DOHH2 (cell line): ENCODE results near the gene SUGP2.

Experiments
- H3F3A ChIP-seq: fragments of 200-600 bp; sonication (generic), shearing (Covaris generic); 2 replicates; pipeline ENCODE4 v1.6.0; 2016; ENCODE audit warnings: antibody characterized with exemption, mild to moderate bottlenecking; ENCODE audit not compliant: control insufficient read depth, insufficient read depth
- H3K27ac ChIP-seq: fragments of 200-600 bp; sonication (generic); 2 replicates; pipeline ENCODE4 v1.5.1; 2014; ENCODE audit warnings: low read depth, mild to moderate bottlenecking, low read length, moderate library complexity
- H3K27me3 ChIP-seq: fragments of 200-600 bp; sonication (generic); 2 replicates; pipeline ENCODE4 v1.6.1; 2014; ENCODE audit warnings: mild to moderate bottlenecking, low read length, mixed read lengths; ENCODE audit not compliant: control insufficient read depth
- H3K36me3 ChIP-seq: fragments of 200-600 bp; sonication (generic); 2 replicates; pipeline ENCODE4 v1.6.1; 2014; ENCODE audit warnings: mild to moderate bottlenecking, low read length, moderate library complexity, mixed read lengths; ENCODE audit not compliant: control insufficient read depth
- H3K4me1 ChIP-seq: fragments of 200-600 bp; sonication (generic); 2 replicates; pipeline ENCODE4 v1.6.1; 2014; ENCODE audit warnings: mild to moderate bottlenecking, low read length, mixed read lengths; ENCODE audit not compliant: control insufficient read depth
- H3K4me2 ChIP-seq: fragments of 200-600 bp; sonication (generic); 2 replicates; pipeline ENCODE4 v1.6.0; 2014; ENCODE audit warnings: mild to moderate bottlenecking, low read length, moderate library complexity
- H3K4me3 ChIP-seq: fragments of 200-600 bp; sonication (generic); 2 replicates; pipeline ENCODE4 v1.5.1; 2014; ENCODE audit warnings: mild to moderate bottlenecking, low read length, mixed read lengths
- H3K79me2 ChIP-seq: fragments of 200-600 bp; sonication (generic); 2 replicates; pipeline ENCODE4 v1.6.1; 2014; ENCODE audit warnings: mild to moderate bottlenecking, low read length, mixed read lengths; ENCODE audit not compliant: control insufficient read depth
- H3K9me2 ChIP-seq: fragments of 200-600 bp; sonication (generic); replicated peaks from 2 replicates; pipeline ENCODE4 v1.6.1; 2014; ENCODE audit warnings: mild to moderate bottlenecking, low read length, mixed read lengths; ENCODE audit not compliant: control insufficient read depth
- H3K9me3 ChIP-seq: fragments of 200-600 bp; sonication (generic); 2 replicates; pipeline ENCODE4 v1.6.1; 2014; ENCODE audit warnings: antibody characterized with exemption, low read length, mixed read lengths; ENCODE audit not compliant: control insufficient read depth, insufficient read depth
- H4K20me1 ChIP-seq: fragments of 200-600 bp; sonication (generic); 2 replicates; pipeline ENCODE4 v1.6.0; 2014; ENCODE audit warnings: low read depth, mild to moderate bottlenecking, antibody characterized with exemption, low read length, moderate library complexity; ENCODE audit not compliant: control insufficient read depth, insufficient read depth
- CTCF ChIP-seq: fragments of 200-600 bp; sonication (generic); IDR thresholded peaks from one replicate; pipeline ENCODE4 v1.5.1; 2014; ENCODE audit warnings: antibody characterized with exemption, mild to moderate bottlenecking, low read depth, low read length; ENCODE audit not compliant: poor library complexity, severe bottlenecking
- EZH2phosphoT487 ChIP-seq: fragments of 200-600 bp; sonication (generic); IDR thresholded peaks from 2 replicates; pipeline ENCODE4 v1.6.1; 2017; ENCODE audit warnings: borderline replicate concordance, mild to moderate bottlenecking, antibody characterized with exemption, low read length, moderate library complexity, mixed read lengths

The SUGP2 gene

GRCh38 chr19:18975869-18976268 is 57.4 kb downstream of the SUGP2 start:
- Histone ChIP-seq H3K9me3 (no peaks in the 10 kb centered on the region), H3K4me1 (no peaks in the 10 kb centered on the region), H3K27ac (no peak overlapping the region), H3K36me3 (no peaks in the 10 kb centered on the region), H3K4me3 (no peak overlapping the region), H4K20me1 (no peaks in the 10 kb centered on the region), H3F3A (no peaks in the 10 kb centered on the region), H3K4me2 (no peak overlapping the region), H3K79me2 (no peaks in the 10 kb centered on the region), H3K27me3 (no peaks in the 10 kb centered on the region), H3K9me2 (no peaks in the 10 kb centered on the region)
- no peak for TF ChIP-seq CTCF
- no peak for TF ChIP-seq EZH2phosphoT487

GRCh38 chr19:18975011-18975410 is 58.3 kb downstream of the SUGP2 start:
- no peak for TF ChIP-seq CTCF
- no peak for TF ChIP-seq EZH2phosphoT487
- Histone ChIP-seq H3K79me2 (no peaks in the 10 kb centered on the region), H4K20me1 (no peaks in the 10 kb centered on the region), H3K36me3 (no peaks in the 10 kb centered on the region), H3F3A (no peaks in the 10 kb centered on the region), H3K4me1 (no peaks in the 10 kb centered on the region), H3K27ac (no peak overlapping the region), H3K4me2 (no peak overlapping the region), H3K9me3 (no peaks in the 10 kb centered on the region), H3K4me3 (no peak overlapping the region), H3K27me3 (no peaks in the 10 kb centered on the region), H3K9me2 (no peaks in the 10 kb centered on the region)

- no peaks in the 10 kb centered on the region for H3K9me3 ChIP-seq
- H3F3A ChIP-seq = no peaks in the 10 kb centered on the region
- no peaks in the 10 kb centered on the region for H3K9me2 ChIP-seq
- no peaks in the 10 kb centered on the region for H3K4me1 ChIP-seq
- no peak overlapping the region for H3K27ac ChIP-seq
- H3K4me2 ChIP-seq = no peak overlapping the region
- no peaks in the 10 kb centered on the region for H3K27me3 ChIP-seq
- no peaks in the 10 kb centered on the region for H4K20me1 ChIP-seq
- no peaks in the 10 kb centered on the region for H3K36me3 ChIP-seq
- H3K79me2 ChIP-seq = no peaks in the 10 kb centered on the region
- TF ChIP-seq CTCF (no peak), EZH2phosphoT487 (no peak)
- H3K4me3 ChIP-seq = no peak overlapping the region
These were observed 60.5 kb downstream of the SUGP2 start for GRCh38 chr19:18972851-18973250.

GRCh38 chr19:18972301-18972811 is 61.0 kb downstream of the SUGP2 start:
- Histone ChIP-seq H3K36me3 (no peaks in the 10 kb centered on the region), H3K9me3 (no peaks in the 10 kb centered on the region), H3K79me2 (no peaks in the 10 kb centered on the region), H3K27ac (no peak overlapping the region), H4K20me1 (no peaks in the 10 kb centered on the region), H3K27me3 (no peaks in the 10 kb centered on the region), H3F3A (no peaks in the 10 kb centered on the region), H3K9me2 (no peaks in the 10 kb centered on the region), H3K4me2 (no peak overlapping the region), H3K4me3 (no peak overlapping the region), H3K4me1 (no peaks in the 10 kb centered on the region)
- no peak for TF ChIP-seq CTCF
- TF ChIP-seq EZH2phosphoT487 = no peak
